Measurements from ENCODE around the gene EDRF1.

Gene EDRF1

GRCh38 chr10:125797424-125797823 is 77.9 kb downstream of the EDRF1 start:
- FAIRE-seq (no peak), DNase-seq (ENCODE audit: insufficient read length, low spot score) (no peak)
- TF ChIP-seq POLR2A (IDR thresholded peaks at IDR 0.05; ENCODE audit: low read depth, low read length): no peak

GRCh38 chr10:125797994-125798662 is 78.6 kb downstream of the EDRF1 start:
- DNase-seq (ENCODE audit: insufficient read length, low spot score) (no peak), FAIRE-seq (no peak)
- TF ChIP-seq POLR2A (IDR thresholded peaks at IDR 0.05; ENCODE audit: low read depth, low read length): no peak

DNA sequence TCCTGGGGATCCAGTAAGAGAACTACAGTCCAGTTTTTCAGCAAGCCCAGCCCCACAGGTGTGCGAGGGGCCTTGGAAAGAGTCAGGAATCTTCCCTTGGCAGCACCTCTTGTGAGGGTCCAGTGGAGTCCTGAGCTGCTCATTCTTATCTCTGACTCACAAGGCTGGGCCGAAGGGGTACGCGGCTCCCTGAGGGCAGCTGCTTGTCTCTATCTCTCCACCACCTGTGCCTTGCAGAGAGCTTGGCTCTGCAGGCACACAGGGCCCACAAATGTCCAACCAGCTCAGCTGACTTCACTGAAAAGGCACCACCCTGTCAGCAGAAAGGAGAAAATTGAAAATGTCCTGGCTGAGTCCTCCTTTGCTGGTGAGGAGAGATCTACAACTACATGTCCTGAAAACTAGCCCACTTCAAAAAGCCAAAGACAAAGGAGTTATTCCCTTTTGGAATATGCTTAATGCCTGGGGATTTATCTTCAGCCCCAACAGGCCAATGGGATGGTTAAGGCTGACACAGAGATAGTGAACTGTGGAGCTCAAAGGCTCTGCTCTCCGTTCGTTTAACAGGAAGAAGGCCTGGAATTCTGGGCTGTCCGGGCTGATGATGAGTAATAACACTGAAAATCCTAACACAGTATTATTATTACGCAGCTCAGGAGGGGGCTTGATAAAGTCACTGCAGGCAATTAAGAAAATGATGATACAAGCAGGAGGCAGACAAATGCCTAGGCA is 80.1 kb downstream of the EDRF1 start:
- no peak for TF ChIP-seq POLR2A (IDR thresholded peaks at IDR 0.05; ENCODE audit: low read depth, low read length)
- DNase-seq (ENCODE audit: insufficient read length, low spot score) (no peak), FAIRE-seq (no peak)

GRCh38 chr10:125801574-125801973 is 82.1 kb downstream of the EDRF1 start:
- FAIRE-seq (no peak), DNase-seq (ENCODE audit: insufficient read length, low spot score) (no peak)
- TF ChIP-seq POLR2A (IDR thresholded peaks at IDR 0.05; ENCODE audit: low read depth, low read length): no peak

DNA sequence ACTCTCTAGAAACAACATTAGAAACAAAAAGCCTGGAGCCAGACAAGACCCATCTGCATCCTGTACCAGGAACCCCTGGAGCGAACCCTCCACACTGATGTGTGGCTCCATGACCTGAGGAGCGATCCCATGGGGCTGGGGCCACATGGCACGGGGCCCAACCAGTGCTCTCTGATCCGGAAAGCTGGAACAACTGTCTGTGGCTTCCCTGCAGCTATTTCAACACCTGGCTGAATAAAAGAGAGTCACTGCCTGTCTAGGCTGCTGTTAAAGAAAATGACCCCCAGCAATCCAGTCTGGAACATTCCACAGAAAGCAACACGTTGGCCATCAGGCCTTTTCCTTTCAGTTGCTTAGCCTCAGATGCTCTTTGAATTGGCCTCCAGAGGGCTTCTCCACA is 82.6 kb downstream of the EDRF1 start:
- no peak for TF ChIP-seq POLR2A (IDR thresholded peaks at IDR 0.05; ENCODE audit: low read depth, low read length)
- DNase-seq (ENCODE audit: insufficient read length, low spot score) (no peak), FAIRE-seq (no peak)

DNA sequence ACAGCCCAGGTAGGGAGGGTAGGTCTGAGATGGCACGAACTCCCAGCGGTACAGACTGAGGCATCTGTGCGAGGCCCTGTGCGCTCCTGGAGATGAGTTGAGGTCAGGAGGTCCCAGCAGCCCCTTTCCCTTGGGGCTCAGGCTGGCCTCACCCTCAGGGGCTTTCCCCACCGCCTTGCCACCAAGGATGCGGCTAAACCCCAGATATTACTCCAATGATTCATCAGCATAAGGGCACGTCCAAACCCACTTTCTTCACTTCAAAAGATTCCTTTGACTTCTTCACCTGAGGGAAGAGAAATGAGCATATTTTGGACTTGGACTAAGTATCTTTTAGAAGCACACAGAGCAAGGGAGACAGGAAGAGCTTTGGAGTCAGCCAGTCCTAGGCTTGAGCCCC is 83.2 kb downstream of the EDRF1 start:
- DNase-seq (ENCODE audit: insufficient read length, low spot score) (no peak), FAIRE-seq (no peak)
- TF ChIP-seq POLR2A (IDR thresholded peaks at IDR 0.05; ENCODE audit: low read depth, low read length): no peak

- FAIRE-seq: no peak
- TF ChIP-seq POLR2A (IDR thresholded peaks at IDR 0.05; ENCODE audit: low read depth, low read length): no peak
- no peak for DNase-seq (ENCODE audit: insufficient read length, low spot score)
Measured at GRCh38 chr10:125808047-125808446, 88.5 kb downstream of the EDRF1 start.

DNA sequence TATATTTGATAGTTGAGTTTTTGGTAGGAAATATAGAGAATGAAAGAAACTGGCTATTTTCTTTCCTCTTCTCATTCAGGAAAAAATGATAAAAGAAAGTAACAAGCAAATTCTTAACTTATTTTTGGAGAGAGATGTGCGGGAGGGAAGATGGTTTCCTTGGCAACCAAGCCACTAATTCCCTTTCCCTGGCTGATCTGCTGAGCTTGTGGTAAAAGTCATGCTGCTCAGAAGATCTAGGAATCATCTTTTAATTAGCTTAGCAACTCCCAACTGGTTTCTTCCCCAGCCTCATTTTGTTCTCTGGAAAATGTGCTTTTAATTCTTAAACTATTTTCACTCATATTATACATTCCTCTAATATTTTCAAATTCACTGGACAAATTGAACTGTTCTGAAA is 91.7 kb downstream of the EDRF1 start:
- no peak for DNase-seq (ENCODE audit: insufficient read length, low spot score)
- no peak for TF ChIP-seq POLR2A (IDR thresholded peaks at IDR 0.05; ENCODE audit: low read depth, low read length)
- FAIRE-seq: no peak

DNA sequence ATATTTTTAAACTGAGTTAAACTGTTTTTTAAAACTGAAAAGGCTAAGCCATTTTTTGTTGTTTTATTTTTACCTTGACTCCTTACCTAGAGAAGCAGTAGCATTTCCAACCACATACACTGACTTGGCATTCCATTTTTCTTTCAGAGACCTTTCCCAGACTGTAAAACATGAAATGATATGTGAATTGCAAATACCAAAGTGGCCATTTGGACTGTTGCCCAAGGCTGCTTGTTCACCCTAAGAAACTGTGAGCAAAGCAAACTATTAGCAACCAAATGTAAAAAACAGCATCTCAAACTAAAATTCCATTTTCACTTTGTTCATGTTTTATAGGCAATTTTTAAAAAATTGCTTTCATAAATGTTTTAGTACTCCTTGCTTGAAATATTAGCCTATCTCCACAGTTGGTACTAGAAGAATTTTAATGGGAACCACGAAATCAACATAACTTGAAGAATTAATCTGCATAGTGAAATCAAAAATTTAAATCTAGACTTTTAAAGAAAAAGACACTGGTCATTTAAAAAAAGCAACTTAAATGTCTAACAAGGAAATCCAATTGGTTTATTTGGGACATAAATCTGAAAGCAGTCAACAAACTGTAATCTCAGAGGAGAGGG is 92.7 kb downstream of the EDRF1 start:
- TF ChIP-seq POLR2A (IDR thresholded peaks at IDR 0.05; ENCODE audit: low read depth, low read length): no peak
- FAIRE-seq: no peak
- no peak for DNase-seq (ENCODE audit: insufficient read length, low spot score)
